Activated naive CD4-positive, alpha-beta T cell treated with anti-CD3 and anti-CD28 coated beads for 36 hours (primary cell): ENCODE data around the gene POU2F1. TPM values are rescaled to one million over a fixed set of nuclear protein-coding genes. Genes with fewer than 3 reads are reported as not detected.
"Not testable (repeated sequence)": the region's sequence is repeated elsewhere in the genome, so short reads cannot be mapped to it uniquely, and the experiment has no call there.

ENCODE experiments used
- CTCF ChIA-PET: fragments of 350-600 bp; sonication (Branson Sonifier 250); formaldehyde crosslinking; loops from one replicate; lab custom pipeline; 2021; ENCODE audit warnings: antibody characterized with exemption; lab: Charles Lee
- DNase-seq: peaks from one replicate; pipeline ENCODE4 v3.0.0-alpha.2; 2020
- H3K27ac Mint-ChIP-seq: one replicate; pipeline ENCODE4 v1.8.0; 2021; ENCODE audit warnings: mild to moderate bottlenecking, mixed read lengths
- H3K27me3 Mint-ChIP-seq: one replicate; pipeline ENCODE4 v1.8.0; 2021; ENCODE audit warnings: low read depth, mixed read lengths
- H3K36me3 Mint-ChIP-seq: one replicate; pipeline ENCODE4 v1.8.0; 2021; ENCODE audit warnings: low read depth, mixed read lengths
- H3K4me1 Mint-ChIP-seq: one replicate; pipeline ENCODE4 v1.8.0; 2021; ENCODE audit warnings: low read depth, mixed read lengths
- H3K4me3 Mint-ChIP-seq: one replicate; pipeline ENCODE4 v1.8.0; 2021; ENCODE audit warnings: mild to moderate bottlenecking, moderate library complexity, mixed read lengths
- H3K9me3 Mint-ChIP-seq: one replicate; pipeline ENCODE4 v1.8.0; 2021; ENCODE audit warnings: mixed read lengths
- intact Hi-C: fragments of 100-400 bp; cut with micrococcal nuclease; formaldehyde crosslinking; loops from one replicate; pipeline ENCODE4 v1.15.1; 2023
- total RNA-seq, 2 experiments: library from RNA; stranded (reverse); gene quantifications; one replicate each; pipeline ENCODE4 v1.2.3, GENCODE V29; 2021

POU2F1 gene
- total RNA-seq, 2 experiments from 2014 or later, result 17.6 to 19.4 TPM

- CTCF ChIA-PET, result interaction anchor here (0.6 kb wide), 1 partner anchor 302 kb away, joined by 3 read pairs; no protein-coding TSS in a partner anchor
- no peak overlapping the region for H3K27ac Mint-ChIP-seq
- intact Hi-C loops, result no loop called here
These were observed 18.6 kb downstream of the POU2F1 start for GRCh38 chr1:167239257-167239656.

GRCh38 chr1:167244244-167244643 is 23.6 kb downstream of the POU2F1 start:
- CTCF ChIA-PET, result interaction anchor here (2.8 kb wide), 1 partner anchor 11 kb away, joined by 8 read pairs; no protein-coding TSS in a partner anchor
- Mint-ChIP-seq H3K27me3 (no peaks in the 10 kb centered on the region), H3K4me3 (no peak overlapping the region), H3K9me3 (peaks cover 4% of the 10 kb centered on the region), H3K36me3 (peaks cover 4% of the 10 kb centered on the region), H3K4me1 (peaks cover 14% of the 10 kb centered on the region), H3K27ac (no peak overlapping the region)
- intact Hi-C loops, result no loop called here
- no peak for DNase-seq

More at GRCh38 chr1:167239257-167239656, 18.6 kb downstream of the POU2F1 start:
- Mint-ChIP-seq H3K4me1 (peaks cover 15% of the 10 kb centered on the region), H3K36me3 (peaks cover 4% of the 10 kb centered on the region), H3K27me3 (no peaks in the 10 kb centered on the region), H3K4me3 (no peak overlapping the region), H3K9me3 (peaks cover 4% of the 10 kb centered on the region)
- DNase-seq, result no peak

DNA sequence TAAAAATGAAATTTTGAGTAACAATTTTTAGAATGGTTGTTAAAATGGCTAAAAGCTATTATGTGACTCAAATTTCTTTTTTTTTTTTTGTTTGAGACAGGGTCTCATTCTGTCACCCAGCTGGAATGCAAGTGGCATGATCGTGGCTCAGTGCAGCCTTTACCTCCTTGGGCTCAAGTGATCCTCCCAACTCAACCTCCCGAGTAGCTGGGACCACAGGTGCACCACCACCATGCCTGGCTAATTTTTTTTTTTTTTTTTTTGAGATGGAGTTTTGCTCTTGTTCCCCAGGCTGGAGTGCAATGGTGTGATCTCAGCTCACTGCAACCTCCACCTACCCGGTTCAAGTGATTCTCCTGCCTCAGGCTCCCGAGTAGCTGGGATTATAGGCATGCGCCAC is 24.5 kb downstream of the POU2F1 start:
- DNase-seq, H3K4me3 Mint-ChIP-seq, H3K9me3 Mint-ChIP-seq, H3K27me3 Mint-ChIP-seq, H3K36me3 Mint-ChIP-seq, H3K27ac Mint-ChIP-seq, intact Hi-C loops: not testable (repeated sequence)
- H3K4me1 Mint-ChIP-seq, result peaks cover 20% of the 10 kb centered on the region
- CTCF ChIA-PET, result interaction anchor here (0.7 kb wide), 1 partner anchor 156 kb away, joined by 3 read pairs; no protein-coding TSS in a partner anchor

DNA sequence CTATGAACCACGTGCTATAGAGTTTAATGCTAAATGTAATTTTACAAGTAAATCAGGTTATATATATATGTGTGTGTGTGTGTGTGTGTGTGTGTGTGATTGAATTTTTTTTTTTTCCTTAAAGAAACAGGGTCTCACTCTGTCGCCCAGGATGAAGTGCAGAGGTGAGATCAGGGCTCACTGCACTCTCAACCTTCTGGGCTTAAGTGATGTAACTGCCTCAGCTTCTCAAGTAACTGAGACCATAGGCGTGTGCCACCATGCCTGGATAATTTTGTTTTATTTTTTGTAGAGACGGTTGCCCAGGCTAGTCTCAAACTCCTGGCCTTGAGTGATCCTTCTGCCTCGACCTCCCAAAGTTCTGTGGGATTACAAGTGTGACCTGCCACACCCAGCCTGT is 26.3 kb downstream of the POU2F1 start:
- no peak for DNase-seq
- Mint-ChIP-seq H3K4me1 (peaks cover 22% of the 10 kb centered on the region), H3K9me3 (peaks cover 4% of the 10 kb centered on the region), H3K4me3 (no peak overlapping the region), H3K36me3 (peaks cover 4% of the 10 kb centered on the region), H3K27me3 (no peaks in the 10 kb centered on the region), H3K27ac (no peak overlapping the region)
- intact Hi-C loops, result no loop called here
- CTCF ChIA-PET, result interaction anchor here (0.6 to 0.9 kb wide), 3 partner anchors 20 to 25 kb away, joined by 3 read pairs; no protein-coding TSS in a partner anchor

GRCh38 chr1:167247754-167248153 is 27.1 kb downstream of the POU2F1 start:
- CTCF ChIA-PET, result interaction anchor here (0.6 to 0.9 kb wide), 3 partner anchors 20 to 106 kb away, joined by 3 to 4 read pairs (median 3); no protein-coding TSS in a partner anchor
- no peak overlapping the region for H3K27ac Mint-ChIP-seq

GRCh38 chr1:167248707-167249642 is 28.3 kb downstream of the POU2F1 start:
- peaks cover 29% of the 10 kb centered on the region for H3K4me1 Mint-ChIP-seq
- intact Hi-C loops, result no loop called here
- CTCF ChIA-PET, result no interaction called here
- DNase-seq, result no peak
- H3K9me3 Mint-ChIP-seq, result peaks cover 1% of the 10 kb centered on the region
- peak overlapping the region; percentile 20 for H3K27ac Mint-ChIP-seq
- peaks cover 1% of the 10 kb centered on the region for H3K36me3 Mint-ChIP-seq
- H3K27me3 Mint-ChIP-seq, result no peaks in the 10 kb centered on the region
- H3K4me3 Mint-ChIP-seq, result no peak overlapping the region

More at GRCh38 chr1:167247754-167248153, 27.1 kb downstream of the POU2F1 start:
- no peak overlapping the region for H3K4me3 Mint-ChIP-seq
- intact Hi-C loops, result no loop called here
- peaks cover 4% of the 10 kb centered on the region for H3K36me3 Mint-ChIP-seq
- H3K4me1 Mint-ChIP-seq, result peaks cover 23% of the 10 kb centered on the region
- H3K9me3 Mint-ChIP-seq, result peaks cover 4% of the 10 kb centered on the region
- no peak for DNase-seq
- H3K27me3 Mint-ChIP-seq, result no peaks in the 10 kb centered on the region

DNA sequence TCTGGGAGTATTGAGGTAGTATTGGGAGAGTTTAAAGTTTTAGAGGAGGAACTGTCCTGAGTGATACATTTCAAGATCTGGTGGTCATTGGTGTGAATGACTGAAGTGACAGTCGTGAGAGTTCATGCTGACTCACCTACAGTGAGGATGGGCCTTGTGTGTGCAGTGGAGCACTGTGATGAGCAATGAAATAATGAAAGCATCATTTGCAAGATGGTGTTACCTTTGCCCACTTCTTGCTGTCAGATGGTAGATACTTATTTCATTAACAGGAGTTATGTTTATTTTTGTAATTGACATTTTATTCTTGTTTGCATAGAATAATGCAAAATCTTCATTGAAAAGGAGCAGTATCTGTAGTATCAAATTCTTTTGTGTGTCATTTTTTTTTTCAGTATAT is 29.0 kb downstream of the POU2F1 start:
- Mint-ChIP-seq H3K27me3 (no peaks in the 10 kb centered on the region), H3K4me1 (peaks cover 34% of the 10 kb centered on the region), H3K36me3 (no peaks in the 10 kb centered on the region), H3K27ac (no peak overlapping the region), H3K9me3 (no peaks in the 10 kb centered on the region), H3K4me3 (no peak overlapping the region)
- CTCF ChIA-PET, result no interaction called here
- intact Hi-C loops, result no loop called here
- DNase-seq, result peak; percentile 21

GRCh38 chr1:167250482-167250881 is 29.8 kb downstream of the POU2F1 start:
- no peaks in the 10 kb centered on the region for H3K27me3 Mint-ChIP-seq
- intact Hi-C loops, result no loop called here
- H3K4me3 Mint-ChIP-seq, result no peak overlapping the region
- no peaks in the 10 kb centered on the region for H3K36me3 Mint-ChIP-seq
- H3K4me1 Mint-ChIP-seq, result peaks cover 42% of the 10 kb centered on the region
- CTCF ChIA-PET, result interaction anchor here (0.6 kb wide), 1 partner anchor 947 kb away, joined by 4 read pairs; no protein-coding TSS in a partner anchor
- no peaks in the 10 kb centered on the region for H3K9me3 Mint-ChIP-seq
- no peak overlapping the region for H3K27ac Mint-ChIP-seq
- DNase-seq, result no peak

GRCh38 chr1:167251472-167251871 is 30.8 kb downstream of the POU2F1 start:
- Mint-ChIP-seq H3K36me3 (no peaks in the 10 kb centered on the region), H3K27ac (no peak overlapping the region), H3K9me3 (no peaks in the 10 kb centered on the region), H3K27me3 (no peaks in the 10 kb centered on the region), H3K4me1 (peaks cover 51% of the 10 kb centered on the region), H3K4me3 (no peak overlapping the region)
- CTCF ChIA-PET, result no interaction called here
- intact Hi-C loops, result no loop called here
- no peak for DNase-seq

GRCh38 chr1:167252986-167253385 is 32.3 kb downstream of the POU2F1 start:
- CTCF ChIA-PET, result interaction anchor here (1.1 to 1.6 kb wide), 2 partner anchors 9 to 12 kb away, joined by 4 read pairs; no protein-coding TSS in a partner anchor
- no peaks in the 10 kb centered on the region for H3K9me3 Mint-ChIP-seq
- H3K4me3 Mint-ChIP-seq, result no peak overlapping the region
- H3K27ac Mint-ChIP-seq, result no peak overlapping the region
- no peaks in the 10 kb centered on the region for H3K27me3 Mint-ChIP-seq
- peaks cover 44% of the 10 kb centered on the region for H3K4me1 Mint-ChIP-seq
- intact Hi-C loops, result no loop called here
- H3K36me3 Mint-ChIP-seq, result no peaks in the 10 kb centered on the region
- DNase-seq, result no peak

DNA sequence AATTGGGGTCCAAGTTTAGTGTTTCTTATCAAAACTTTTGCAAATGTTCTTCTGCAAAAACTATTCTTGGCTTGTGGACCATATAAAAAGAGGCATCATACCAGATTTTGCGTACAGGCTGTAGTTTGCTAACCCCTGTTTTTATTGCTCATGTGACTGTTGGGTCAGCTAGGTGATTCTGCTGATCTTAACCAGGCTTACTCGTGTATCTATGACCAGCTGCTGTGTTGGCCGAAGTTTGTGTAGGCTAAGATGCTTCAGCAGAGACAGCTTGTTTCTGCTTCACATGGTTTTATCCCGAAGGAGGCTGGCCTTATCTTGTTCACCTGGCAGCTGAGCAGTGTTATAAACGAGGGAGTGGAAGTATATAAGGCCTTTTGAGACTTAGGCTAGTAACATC is 38.2 kb downstream of the POU2F1 start:
- intact Hi-C loops, result no loop called here
- no peaks in the 10 kb centered on the region for H3K27me3 Mint-ChIP-seq
- CTCF ChIA-PET, result interaction anchor here (1.8 to 2.0 kb wide), 2 partner anchors 9 to 39 kb away, joined by 7 to 10 read pairs; partner anchors contain the start of gene POU2F1
- H3K9me3 Mint-ChIP-seq, result no peaks in the 10 kb centered on the region
- no peak for DNase-seq
- no peaks in the 10 kb centered on the region for H3K36me3 Mint-ChIP-seq
- H3K27ac Mint-ChIP-seq, result no peak overlapping the region
- no peak overlapping the region for H3K4me3 Mint-ChIP-seq
- peaks cover 32% of the 10 kb centered on the region for H3K4me1 Mint-ChIP-seq

DNA sequence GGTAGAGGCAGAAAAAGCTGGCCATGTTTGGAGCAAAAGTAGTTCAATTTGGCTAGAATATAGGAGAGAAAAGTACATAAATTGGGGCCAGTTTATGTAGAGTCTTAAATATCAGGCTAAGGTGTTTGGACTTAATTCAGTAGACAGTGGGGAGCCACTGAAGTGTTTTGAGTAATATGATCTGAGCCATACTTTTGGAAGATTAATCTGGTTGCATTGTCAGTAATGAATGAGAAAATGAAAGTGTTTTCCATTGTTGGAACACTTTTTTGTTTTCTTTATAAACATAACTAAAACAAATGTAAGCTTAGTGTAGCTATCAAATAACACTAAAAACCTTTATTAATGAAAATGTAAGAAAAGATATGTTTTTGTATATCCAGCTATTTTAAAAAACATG is 42.1 kb downstream of the POU2F1 start:
- Mint-ChIP-seq H3K36me3 (no peaks in the 10 kb centered on the region), H3K27ac (no peak overlapping the region), H3K27me3 (no peaks in the 10 kb centered on the region), H3K4me1 (peaks cover 14% of the 10 kb centered on the region), H3K9me3 (no peaks in the 10 kb centered on the region), H3K4me3 (no peak overlapping the region)
- intact Hi-C loops, result no loop called here
- DNase-seq, result no peak
- CTCF ChIA-PET, result interaction anchor here (0.8 to 2.0 kb wide), 4 partner anchors 9 to 272 kb away, joined by 3 to 8 read pairs (median 4); partner anchors contain the start of gene POU2F1
